GM23338 (cell line): ENCODE results near the gene CRYBA1. TPM values are rescaled to one million over a fixed set of nuclear protein-coding genes. Genes with fewer than 3 reads are reported as not detected.

Experiments used
- ATAC-seq: fragments of 200-7000 bp; cut with Tn5 transposase; 3 replicates; pipeline ENCODE4 v1.9.1; 2020
- DNase-seq: peaks from one replicate; pipeline ENCODE4 v3.0.0-alpha.2; 2015; ENCODE audit warnings: low spot score
- H2AFZ ChIP-seq: fragments of 200-600 bp; sonication (generic); 2 replicates; pipeline ENCODE4 v1.8.0; 2016; ENCODE audit warnings: antibody characterized with exemption, mild to moderate bottlenecking, moderate library complexity
- H3F3A ChIP-seq: fragments of 200-600 bp; sonication (generic); replicated peaks from 2 replicates; pipeline ENCODE4 v1.8.0; 2017; ENCODE audit warnings: antibody characterized with exemption, mixed run types, low read depth
- H3K27ac ChIP-seq: fragments of 200-600 bp; sonication (generic); 2 replicates; pipeline ENCODE4 v1.6.1; 2016; ENCODE audit warnings: low read depth
- H3K27me3 ChIP-seq: fragments of 200-600 bp; sonication (generic); 2 replicates; pipeline ENCODE4 v1.8.0; 2016; ENCODE audit warnings: mild to moderate bottlenecking, mixed run types, moderate library complexity; ENCODE audit not compliant: insufficient read depth
- H3K36me3 ChIP-seq: fragments of 200-600 bp; sonication (generic); 2 replicates; pipeline ENCODE4 v1.8.0; 2016; ENCODE audit warnings: mild to moderate bottlenecking; ENCODE audit not compliant: insufficient read depth
- H3K4me1 ChIP-seq: fragments of 200-600 bp; sonication (generic); 2 replicates; pipeline ENCODE4 v1.8.0; 2016; ENCODE audit warnings: mild to moderate bottlenecking, moderate library complexity; ENCODE audit not compliant: insufficient read depth
- H3K4me2 ChIP-seq: fragments of 200-600 bp; sonication (generic); 2 replicates; pipeline ENCODE4 v1.7.1; 2017; ENCODE audit warnings: mixed run types
- H3K4me3 ChIP-seq: fragments of 200-600 bp; sonication (generic); 2 replicates; pipeline ENCODE4 v1.6.1; 2016; ENCODE audit warnings: mixed run types
- H3K79me2 ChIP-seq: fragments of 200-600 bp; sonication (generic); replicated peaks from 2 replicates; pipeline ENCODE4 v1.8.0; 2017; ENCODE audit warnings: mild to moderate bottlenecking; ENCODE audit not compliant: insufficient read depth
- H3K9me2 ChIP-seq: fragments of 200-600 bp; sonication (generic); 2 replicates; pipeline ENCODE4 v1.8.0; 2017; ENCODE audit not compliant: insufficient read depth
- H4K20me1 ChIP-seq: fragments of 200-600 bp; sonication (generic); replicated peaks from 2 replicates; pipeline ENCODE4 v1.8.0; 2017; ENCODE audit warnings: mild to moderate bottlenecking; ENCODE audit not compliant: insufficient read depth
- H3K27ac Mint-ChIP-seq: 2 replicates; pipeline ENCODE4 v1.8.0; 2020; ENCODE audit warnings: inconsistent platforms, mild to moderate bottlenecking, moderate library complexity, mixed read lengths
- H3K27me3 Mint-ChIP-seq: 3 replicates; pipeline ENCODE4 v1.8.0; 2022; ENCODE audit warnings: low read depth, mild to moderate bottlenecking, moderate library complexity, mixed read lengths, inconsistent platforms; ENCODE audit not compliant: insufficient read depth, poor library complexity
- H3K36me3 Mint-ChIP-seq: 3 replicates; pipeline ENCODE4 v1.8.0; 2021; ENCODE audit warnings: low read depth, mild to moderate bottlenecking, inconsistent platforms, moderate library complexity, mixed read lengths
- H3K4me1 Mint-ChIP-seq: 3 replicates; pipeline ENCODE4 v1.8.0; 2020; ENCODE audit warnings: mild to moderate bottlenecking, inconsistent platforms, mixed read lengths
- H3K4me3 Mint-ChIP-seq: 3 replicates; pipeline ENCODE4 v1.8.0; 2021; ENCODE audit warnings: moderate library complexity, mild to moderate bottlenecking, inconsistent platforms, mixed read lengths
- H3K9me3 Mint-ChIP-seq: 3 replicates; pipeline ENCODE4 v1.8.0; 2020; ENCODE audit warnings: moderate library complexity, mild to moderate bottlenecking, inconsistent platforms, mixed read lengths
- CREB1 ChIP-seq: fragments of 250-450 bp; sonication (Bioruptor Pico); IDR thresholded peaks from 2 replicates; pipeline ENCODE4 v1.5.0; 2020; ENCODE audit warnings: low read depth, mild to moderate bottlenecking, moderate library complexity
- EZH2 ChIP-seq: fragments of 200-600 bp; sonication (generic); IDR thresholded peaks from one replicate; pipeline ENCODE4 v1.8.0; 2017; ENCODE audit warnings: antibody characterized with exemption, mild to moderate bottlenecking, low read depth; ENCODE audit not compliant: unreplicated experiment
- EZH2phosphoT487 ChIP-seq: fragments of 200-600 bp; sonication (generic); IDR thresholded peaks from one replicate; pipeline ENCODE4 v1.8.1; 2018; ENCODE audit warnings: antibody characterized with exemption; ENCODE audit not compliant: unreplicated experiment
- JUNB ChIP-seq: IDR thresholded peaks from one replicate; pipeline ENCODE4 v1.6.1; 2016; ENCODE audit warnings: antibody characterized with exemption; ENCODE audit not compliant: unreplicated experiment
- NANOG ChIP-seq: IDR thresholded peaks from 2 replicates; pipeline ENCODE4 v1.6.1; 2016; ENCODE audit warnings: antibody characterized with exemption, borderline replicate concordance
- POLR2AphosphoS5 ChIP-seq: IDR thresholded peaks from 2 replicates; pipeline ENCODE4 v1.6.1; 2016; ENCODE audit warnings: antibody characterized with exemption, low read depth
- STAT1 ChIP-seq: IDR thresholded peaks from one replicate; pipeline ENCODE4 v1.6.1; 2016; ENCODE audit warnings: antibody characterized with exemption; ENCODE audit not compliant: unreplicated experiment
- ZNF114 ChIP-seq: fragments of 250-450 bp; sonication (Bioruptor Pico); IDR thresholded peaks from 2 replicates; pipeline ENCODE4 v1.5.0; 2020; ENCODE audit warnings: mild to moderate bottlenecking, moderate library complexity
- ZNF331 ChIP-seq: fragments of 250-450 bp; sonication (Bioruptor Pico); IDR thresholded peaks from 2 replicates; pipeline ENCODE4 v1.5.0; 2020; ENCODE audit warnings: low read depth, mild to moderate bottlenecking, moderate library complexity
- polyA plus RNA-seq: library from polyadenylated mRNA; unstranded; fragments of >200 nt; fragmentation: Nextera tagmentation; extraction: Ambion mirVana; gene quantifications from 2 replicates; pipeline ENCODE4 v1.2.1, GENCODE V29; 2016
- total RNA-seq: library from RNA; depleted of rRNA; stranded (reverse); fragments of >200 nt; shearing (Covaris generic); gene quantifications from 2 replicates; pipeline ENCODE4 v1.2.3, GENCODE V29; 2014
- TF ChIP-seq, protein P1 (sequence below): IDR thresholded peaks from one replicate; pipeline ENCODE4 v1.6.1; 2018; ENCODE audit warnings: antibody characterized with exemption; ENCODE audit not compliant: unreplicated experiment
- TF ChIP-seq, protein P2 (sequence below): IDR thresholded peaks from 2 replicates; pipeline ENCODE4 v1.6.1; 2016; ENCODE audit warnings: antibody characterized with exemption
- TF ChIP-seq, protein P3 (sequence below), 2 experiments: fragments of 200-600 bp in 1 of 2; sonication (generic) in 1 of 2; conservative IDR thresholded peaks; 2 replicates each; pipeline versions ENCODE4 v1.5.1 to v1.6.1; 2016 to 2017; ENCODE audit warnings: antibody characterized with exemption in 2 of 2, low read depth in 2 of 2, mild to moderate bottlenecking in 2 of 2, moderate library complexity in 1 of 2
- TF ChIP-seq, protein P4 (sequence below): fragments of 250-450 bp; sonication (Bioruptor Pico); IDR thresholded peaks from 2 replicates; pipeline ENCODE4 v1.5.0; 2020; ENCODE audit warnings: mild to moderate bottlenecking, moderate library complexity

CRYBA1 gene
- total and polyA plus RNA-seq, 2 experiments from 2014 or later: not detected

DNA sequence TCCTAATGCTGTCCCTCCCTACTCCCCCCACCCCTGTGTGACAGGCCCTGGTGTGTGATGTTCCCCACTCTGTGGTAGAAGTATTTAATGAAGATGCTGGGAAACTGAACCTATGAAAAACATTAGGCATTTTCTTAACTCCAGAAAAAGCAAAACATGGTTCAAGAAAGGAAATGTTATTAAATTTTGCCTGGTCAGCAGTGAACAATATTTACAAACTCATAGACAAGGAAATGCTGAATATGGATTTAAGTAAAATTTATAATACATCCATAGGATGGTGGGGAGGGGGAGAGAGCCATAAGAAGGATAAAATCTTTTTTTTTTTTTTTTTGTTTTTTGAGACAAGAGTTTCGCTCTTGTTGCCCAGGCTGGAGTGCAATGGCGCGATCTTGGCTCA lies 10.8 kb upstream of the CRYBA1 start:
- Histone ChIP-seq H3K9me2 (no peaks in the 10 kb centered on the region), H4K20me1 (no peaks in the 10 kb centered on the region), H3K79me2 (no peaks in the 10 kb centered on the region), H3K4me2 (no peak overlapping the region), H3K36me3 (no peaks in the 10 kb centered on the region), H2AFZ (no peak overlapping the region), H3K27ac (no peak overlapping the region), H3K27me3 (no peaks in the 10 kb centered on the region), H3K4me3 (no peak overlapping the region), H3F3A (no peaks in the 10 kb centered on the region), H3K4me1 (peaks cover 12% of the 10 kb centered on the region)
- DNase-seq (no peak), ATAC-seq (no peak)
- H3K4me1 Mint-ChIP-seq: peaks cover 6% of the 10 kb centered on the region
- TF ChIP-seq, protein P1, sequence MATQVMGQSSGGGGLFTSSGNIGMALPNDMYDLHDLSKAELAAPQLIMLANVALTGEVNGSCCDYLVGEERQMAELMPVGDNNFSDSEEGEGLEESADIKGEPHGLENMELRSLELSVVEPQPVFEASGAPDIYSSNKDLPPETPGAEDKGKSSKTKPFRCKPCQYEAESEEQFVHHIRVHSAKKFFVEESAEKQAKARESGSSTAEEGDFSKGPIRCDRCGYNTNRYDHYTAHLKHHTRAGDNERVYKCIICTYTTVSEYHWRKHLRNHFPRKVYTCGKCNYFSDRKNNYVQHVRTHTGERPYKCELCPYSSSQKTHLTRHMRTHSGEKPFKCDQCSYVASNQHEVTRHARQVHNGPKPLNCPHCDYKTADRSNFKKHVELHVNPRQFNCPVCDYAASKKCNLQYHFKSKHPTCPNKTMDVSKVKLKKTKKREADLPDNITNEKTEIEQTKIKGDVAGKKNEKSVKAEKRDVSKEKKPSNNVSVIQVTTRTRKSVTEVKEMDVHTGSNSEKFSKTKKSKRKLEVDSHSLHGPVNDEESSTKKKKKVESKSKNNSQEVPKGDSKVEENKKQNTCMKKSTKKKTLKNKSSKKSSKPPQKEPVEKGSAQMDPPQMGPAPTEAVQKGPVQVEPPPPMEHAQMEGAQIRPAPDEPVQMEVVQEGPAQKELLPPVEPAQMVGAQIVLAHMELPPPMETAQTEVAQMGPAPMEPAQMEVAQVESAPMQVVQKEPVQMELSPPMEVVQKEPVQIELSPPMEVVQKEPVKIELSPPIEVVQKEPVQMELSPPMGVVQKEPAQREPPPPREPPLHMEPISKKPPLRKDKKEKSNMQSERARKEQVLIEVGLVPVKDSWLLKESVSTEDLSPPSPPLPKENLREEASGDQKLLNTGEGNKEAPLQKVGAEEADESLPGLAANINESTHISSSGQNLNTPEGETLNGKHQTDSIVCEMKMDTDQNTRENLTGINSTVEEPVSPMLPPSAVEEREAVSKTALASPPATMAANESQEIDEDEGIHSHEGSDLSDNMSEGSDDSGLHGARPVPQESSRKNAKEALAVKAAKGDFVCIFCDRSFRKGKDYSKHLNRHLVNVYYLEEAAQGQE: no peak
- no peak for TF ChIP-seq JUNB
- no peak for TF ChIP-seq ZNF114 (CRISPR knock-in tag)
- no peak for TF ChIP-seq EZH2phosphoT487
- TF ChIP-seq, protein P2, sequence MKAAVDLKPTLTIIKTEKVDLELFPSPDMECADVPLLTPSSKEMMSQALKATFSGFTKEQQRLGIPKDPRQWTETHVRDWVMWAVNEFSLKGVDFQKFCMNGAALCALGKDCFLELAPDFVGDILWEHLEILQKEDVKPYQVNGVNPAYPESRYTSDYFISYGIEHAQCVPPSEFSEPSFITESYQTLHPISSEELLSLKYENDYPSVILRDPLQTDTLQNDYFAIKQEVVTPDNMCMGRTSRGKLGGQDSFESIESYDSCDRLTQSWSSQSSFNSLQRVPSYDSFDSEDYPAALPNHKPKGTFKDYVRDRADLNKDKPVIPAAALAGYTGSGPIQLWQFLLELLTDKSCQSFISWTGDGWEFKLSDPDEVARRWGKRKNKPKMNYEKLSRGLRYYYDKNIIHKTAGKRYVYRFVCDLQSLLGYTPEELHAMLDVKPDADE: no peak
- TF ChIP-seq STAT1: no peak
- TF ChIP-seq, protein P3, sequence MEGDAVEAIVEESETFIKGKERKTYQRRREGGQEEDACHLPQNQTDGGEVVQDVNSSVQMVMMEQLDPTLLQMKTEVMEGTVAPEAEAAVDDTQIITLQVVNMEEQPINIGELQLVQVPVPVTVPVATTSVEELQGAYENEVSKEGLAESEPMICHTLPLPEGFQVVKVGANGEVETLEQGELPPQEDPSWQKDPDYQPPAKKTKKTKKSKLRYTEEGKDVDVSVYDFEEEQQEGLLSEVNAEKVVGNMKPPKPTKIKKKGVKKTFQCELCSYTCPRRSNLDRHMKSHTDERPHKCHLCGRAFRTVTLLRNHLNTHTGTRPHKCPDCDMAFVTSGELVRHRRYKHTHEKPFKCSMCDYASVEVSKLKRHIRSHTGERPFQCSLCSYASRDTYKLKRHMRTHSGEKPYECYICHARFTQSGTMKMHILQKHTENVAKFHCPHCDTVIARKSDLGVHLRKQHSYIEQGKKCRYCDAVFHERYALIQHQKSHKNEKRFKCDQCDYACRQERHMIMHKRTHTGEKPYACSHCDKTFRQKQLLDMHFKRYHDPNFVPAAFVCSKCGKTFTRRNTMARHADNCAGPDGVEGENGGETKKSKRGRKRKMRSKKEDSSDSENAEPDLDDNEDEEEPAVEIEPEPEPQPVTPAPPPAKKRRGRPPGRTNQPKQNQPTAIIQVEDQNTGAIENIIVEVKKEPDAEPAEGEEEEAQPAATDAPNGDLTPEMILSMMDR (conservative IDR thresholded peaks at IDR 0.05; ENCODE audit: low read depth in 2 of 2): no peak
- no peak for TF ChIP-seq EZH2
- no peak for TF ChIP-seq ZNF331 (CRISPR knock-in tag)
- no peak for TF ChIP-seq NANOG
- TF ChIP-seq CREB1 (CRISPR knock-in tag): no peak
- TF ChIP-seq, protein P4, sequence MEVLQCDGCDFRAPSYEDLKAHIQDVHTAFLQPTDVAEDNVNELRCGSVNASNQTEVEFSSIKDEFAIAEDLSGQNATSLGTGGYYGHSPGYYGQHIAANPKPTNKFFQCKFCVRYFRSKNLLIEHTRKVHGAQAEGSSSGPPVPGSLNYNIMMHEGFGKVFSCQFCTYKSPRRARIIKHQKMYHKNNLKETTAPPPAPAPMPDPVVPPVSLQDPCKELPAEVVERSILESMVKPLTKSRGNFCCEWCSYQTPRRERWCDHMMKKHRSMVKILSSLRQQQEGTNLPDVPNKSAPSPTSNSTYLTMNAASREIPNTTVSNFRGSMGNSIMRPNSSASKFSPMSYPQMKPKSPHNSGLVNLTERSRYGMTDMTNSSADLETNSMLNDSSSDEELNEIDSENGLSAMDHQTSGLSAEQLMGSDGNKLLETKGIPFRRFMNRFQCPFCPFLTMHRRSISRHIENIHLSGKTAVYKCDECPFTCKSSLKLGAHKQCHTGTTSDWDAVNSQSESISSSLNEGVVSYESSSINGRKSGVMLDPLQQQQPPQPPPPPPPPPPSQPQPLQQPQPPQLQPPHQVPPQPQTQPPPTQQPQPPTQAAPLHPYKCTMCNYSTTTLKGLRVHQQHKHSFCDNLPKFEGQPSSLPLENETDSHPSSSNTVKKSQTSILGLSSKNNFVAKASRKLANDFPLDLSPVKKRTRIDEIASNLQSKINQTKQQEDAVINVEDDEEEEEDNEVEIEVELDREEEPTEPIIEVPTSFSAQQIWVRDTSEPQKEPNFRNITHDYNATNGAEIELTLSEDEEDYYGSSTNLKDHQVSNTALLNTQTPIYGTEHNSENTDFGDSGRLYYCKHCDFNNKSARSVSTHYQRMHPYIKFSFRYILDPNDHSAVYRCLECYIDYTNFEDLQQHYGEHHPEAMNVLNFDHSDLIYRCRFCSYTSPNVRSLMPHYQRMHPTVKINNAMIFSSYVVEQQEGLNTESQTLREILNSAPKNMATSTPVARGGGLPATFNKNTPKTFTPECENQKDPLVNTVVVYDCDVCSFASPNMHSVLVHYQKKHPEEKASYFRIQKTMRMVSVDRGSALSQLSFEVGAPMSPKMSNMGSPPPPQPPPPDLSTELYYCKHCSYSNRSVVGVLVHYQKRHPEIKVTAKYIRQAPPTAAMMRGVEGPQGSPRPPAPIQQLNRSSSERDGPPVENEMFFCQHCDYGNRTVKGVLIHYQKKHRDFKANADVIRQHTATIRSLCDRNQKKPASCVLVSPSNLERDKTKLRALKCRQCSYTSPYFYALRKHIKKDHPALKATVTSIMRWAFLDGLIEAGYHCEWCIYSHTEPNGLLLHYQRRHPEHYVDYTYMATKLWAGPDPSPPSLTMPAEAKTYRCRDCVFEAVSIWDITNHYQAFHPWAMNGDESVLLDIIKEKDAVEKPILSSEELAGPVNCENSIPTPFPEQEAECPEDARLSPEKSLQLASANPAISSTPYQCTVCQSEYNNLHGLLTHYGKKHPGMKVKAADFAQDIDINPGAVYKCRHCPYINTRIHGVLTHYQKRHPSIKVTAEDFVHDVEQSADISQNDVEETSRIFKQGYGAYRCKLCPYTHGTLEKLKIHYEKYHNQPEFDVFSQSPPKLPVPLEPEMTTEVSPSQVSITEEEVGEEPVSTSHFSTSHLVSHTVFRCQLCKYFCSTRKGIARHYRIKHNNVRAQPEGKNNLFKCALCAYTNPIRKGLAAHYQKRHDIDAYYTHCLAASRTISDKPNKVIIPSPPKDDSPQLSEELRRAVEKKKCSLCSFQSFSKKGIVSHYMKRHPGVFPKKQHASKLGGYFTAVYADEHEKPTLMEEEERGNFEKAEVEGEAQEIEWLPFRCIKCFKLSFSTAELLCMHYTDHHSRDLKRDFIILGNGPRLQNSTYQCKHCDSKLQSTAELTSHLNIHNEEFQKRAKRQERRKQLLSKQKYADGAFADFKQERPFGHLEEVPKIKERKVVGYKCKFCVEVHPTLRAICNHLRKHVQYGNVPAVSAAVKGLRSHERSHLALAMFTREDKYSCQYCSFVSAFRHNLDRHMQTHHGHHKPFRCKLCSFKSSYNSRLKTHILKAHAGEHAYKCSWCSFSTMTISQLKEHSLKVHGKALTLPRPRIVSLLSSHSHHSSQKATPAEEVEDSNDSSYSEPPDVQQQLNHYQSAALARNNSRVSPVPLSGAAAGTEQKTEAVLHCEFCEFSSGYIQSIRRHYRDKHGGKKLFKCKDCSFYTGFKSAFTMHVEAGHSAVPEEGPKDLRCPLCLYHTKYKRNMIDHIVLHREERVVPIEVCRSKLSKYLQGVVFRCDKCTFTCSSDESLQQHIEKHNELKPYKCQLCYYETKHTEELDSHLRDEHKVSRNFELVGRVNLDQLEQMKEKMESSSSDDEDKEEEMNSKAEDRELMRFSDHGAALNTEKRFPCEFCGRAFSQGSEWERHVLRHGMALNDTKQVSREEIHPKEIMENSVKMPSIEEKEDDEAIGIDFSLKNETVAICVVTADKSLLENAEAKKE: no peak
- TF ChIP-seq POLR2AphosphoS5: no peak
- H3K27me3 Mint-ChIP-seq: no peaks in the 10 kb centered on the region
- no peaks in the 10 kb centered on the region for H3K9me3 Mint-ChIP-seq
- no peaks in the 10 kb centered on the region for H3K36me3 Mint-ChIP-seq
- H3K4me3 Mint-ChIP-seq: no peak overlapping the region
- H3K27ac Mint-ChIP-seq: no peak overlapping the region
